Stimulated activated CD8-positive, alpha-beta memory T cell treated with anti-CD3 and anti-CD28 coated beads, Interleukin-2, amount 100 ng/mL, for 48 hours (primary cell): Measurements from ENCODE around the gene MIB1.

Experiments
- DNase-seq, 2 donors: peaks; one replicate each; pipeline ENCODE4 v3.0.0-alpha.2; 2020; ENCODE audit warnings: low read depth in 2 of 2

MIB1 gene

GRCh38 chr18:21815101-21815500, 74.5 kb downstream of the MIB1 start:
- DNase-seq = no peak

- DNase-seq = no peak
Measured at GRCh38 chr18:21820033-21820810, 79.6 kb downstream of the MIB1 start.

GRCh38 chr18:21820811-21821143, 80.2 kb downstream of the MIB1 start:
- no peak for DNase-seq

GRCh38 chr18:21823848-21824247, 83.3 kb downstream of the MIB1 start:
- no peak for DNase-seq

- DNase-seq = no peak
Measured at GRCh38 chr18:21826196-21826595, 85.6 kb downstream of the MIB1 start.

GRCh38 chr18:21826641-21827302, 86.2 kb downstream of the MIB1 start:
- no peak for DNase-seq

- no peak for DNase-seq
Measured at GRCh38 chr18:21830532-21830931, 89.9 kb downstream of the MIB1 start.

- DNase-seq = no peak
Measured at GRCh38 chr18:21831413-21831831, 90.8 kb downstream of the MIB1 start.

GRCh38 chr18:21833604-21834298, 93.2 kb downstream of the MIB1 start:
- no peak for DNase-seq

- DNase-seq = no peak
Measured at GRCh38 chr18:21834299-21834660, 93.7 kb downstream of the MIB1 start.

- DNase-seq = no peak
Measured at GRCh38 chr18:21841570-21841969, 101.0 kb downstream of the MIB1 start.

- no peak for DNase-seq
Measured at GRCh38 chr18:21843341-21843740, 102.7 kb downstream of the MIB1 start.

- DNase-seq = no peak
Measured at GRCh38 chr18:21851327-21851961, 110.9 kb downstream of the MIB1 start.

GRCh38 chr18:21853016-21853415, 112.4 kb downstream of the MIB1 start:
- no peak for DNase-seq

GRCh38 chr18:21853775-21854552, 113.4 kb downstream of the MIB1 start:
- no peak for DNase-seq

- no peak for DNase-seq
Measured at GRCh38 chr18:21855432-21855831, 114.8 kb downstream of the MIB1 start.

GRCh38 chr18:21857871-21858270, 117.3 kb downstream of the MIB1 start:
- DNase-seq = no peak

GRCh38 chr18:21858544-21858943, 118.0 kb downstream of the MIB1 start:
- DNase-seq = no peak

GRCh38 chr18:21864386-21864785, 123.8 kb downstream of the MIB1 start:
- no peak for DNase-seq

- no peak for DNase-seq
Measured at GRCh38 chr18:21865043-21865442, 124.5 kb downstream of the MIB1 start.

GRCh38 chr18:21868770-21869169, 128.2 kb downstream of the MIB1 start:
- DNase-seq = no peak

- no peak for DNase-seq
Measured at GRCh38 chr18:21889570-21889969, 149.0 kb downstream of the MIB1 start.
